ENCODE measurements around the gene XPO1. TPM values are rescaled to one million over a fixed set of nuclear protein-coding genes. Genes with fewer than 3 reads are reported as not detected.

XPO1 gene
- total and polyA plus RNA-seq, 2 donors (not counting 3 experiments of a cell fraction or from before 2014, with no cell fraction given) = 46.7 to 166 TPM

DNA sequence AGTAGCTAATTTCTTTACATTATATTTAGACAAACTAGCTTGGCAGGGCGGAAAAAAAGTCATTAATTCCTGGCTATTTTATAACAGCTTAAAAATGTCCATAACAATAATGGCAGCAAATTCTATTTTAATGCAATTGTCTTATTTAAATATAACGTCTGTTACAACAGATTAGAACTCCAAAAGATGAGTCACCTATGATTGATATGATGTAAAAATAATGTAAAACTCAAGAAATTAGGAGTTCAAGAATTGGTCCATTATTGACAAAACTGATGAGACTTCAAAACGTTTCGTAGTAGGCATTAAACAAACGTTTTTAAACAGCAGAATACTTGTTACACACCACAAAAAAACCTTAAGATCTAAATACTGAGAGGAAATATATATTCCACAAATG is 2.7 kb downstream of the XPO1 start:
- peak overlapping the region; percentile 99 for H3K4me2 ChIP-seq (ENCODE audit: insufficient read depth, low read length)
- H4K20me1 ChIP-seq (replicated peaks; ENCODE audit: control insufficient read depth, extremely low read depth, insufficient read depth, low read length) = peaks cover 17% of the 10 kb centered on the region
- peaks cover 29% of the 10 kb centered on the region for H3K4me1 ChIP-seq (ENCODE audit: control insufficient read depth, extremely low read depth, insufficient read depth, low read length)
- ChIA-PET CTCF (interaction anchor here (0.7 to 1.7 kb wide), 2 partner anchors 182 to 400 kb away, joined by 4 to 5 read pairs; no protein-coding TSS in a partner anchor), POLR2A (no interaction called here)
- H3K36me3 ChIP-seq (ENCODE audit: control insufficient read depth in 2 of 2, extremely low read depth in 1 of 2, insufficient read depth in 2 of 2, low read length in 2 of 2) = peaks cover 0 to 3% of the 10 kb centered on the region in 2 experiments
- no peaks in the 10 kb centered on the region for H3K9me3 ChIP-seq (replicated peaks; ENCODE audit: control insufficient read depth, insufficient read depth, low read length)
- peak overlapping the region; percentile 11 for H3K27ac ChIP-seq (ENCODE audit: insufficient read depth, low read depth, low read length)
- peak overlapping the region; percentile 51 to 99 (median 90) for H3K4me3 ChIP-seq (replicated peaks in 1 of 3; ENCODE audit: insufficient read depth in 1 of 3, low read depth in 1 of 3, low read length in 3 of 3)
- no peak overlapping the region for H2AFZ ChIP-seq (ENCODE audit: low read depth, low read length)
- TF ChIP-seq POLR2A (IDR thresholded peaks at IDR 0.05; ENCODE audit: low read depth, low read length) = no peak
- TF ChIP-seq, protein P1, sequence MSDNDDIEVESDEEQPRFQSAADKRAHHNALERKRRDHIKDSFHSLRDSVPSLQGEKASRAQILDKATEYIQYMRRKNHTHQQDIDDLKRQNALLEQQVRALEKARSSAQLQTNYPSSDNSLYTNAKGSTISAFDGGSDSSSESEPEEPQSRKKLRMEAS (IDR thresholded peaks at IDR 0.05; ENCODE audit: insufficient read depth, insufficient read length) = no peak
- TF ChIP-seq MYC (IDR thresholded peaks at IDR 0.05; ENCODE audit: low read depth, low read length) = no peak
- TF ChIP-seq FOS (IDR thresholded peaks at IDR 0.05; ENCODE audit: borderline replicate concordance, insufficient read depth, low read length) = peak; percentile 45
- TF ChIP-seq JUN (IDR thresholded peaks at IDR 0.05; ENCODE audit: borderline replicate concordance, insufficient read depth, insufficient read length, low read depth) = peak; percentile 34
- dilution Hi-C loops (cut with MboI; ENCODE audit: extremely low pct_ligation_motif_present, low sequenced_read_pairs) (no loop called here), intact Hi-C loops (cut with micrococcal nuclease) (loop anchor here (5.0 to 10.0 kb wide), 4 partner anchors 52 to 879 kb away; partner anchors contain the start of gene REL)
- peak overlapping the region; percentile 95 for H3K9ac ChIP-seq (replicated peaks; ENCODE audit: extremely low read depth, insufficient read depth, low read length)
- no TSS peak for BruUV-seq (replicated peaks)
- DNase-seq (ENCODE audit: low read depth, low spot score) (peak; percentile 41), FAIRE-seq (no peak)
- peaks cover 76% of the 10 kb centered on the region for H3K79me2 ChIP-seq (ENCODE audit: control insufficient read depth, insufficient read depth, low read length)
- H3K9me1 ChIP-seq (replicated peaks; ENCODE audit: control insufficient read depth, extremely low read depth, insufficient read depth, low read length) = no peaks in the 10 kb centered on the region
- no peaks in the 10 kb centered on the region for H3K27me3 ChIP-seq (ENCODE audit: control insufficient read depth in 2 of 2, insufficient read depth in 2 of 2, low read length in 2 of 2)

DNA sequence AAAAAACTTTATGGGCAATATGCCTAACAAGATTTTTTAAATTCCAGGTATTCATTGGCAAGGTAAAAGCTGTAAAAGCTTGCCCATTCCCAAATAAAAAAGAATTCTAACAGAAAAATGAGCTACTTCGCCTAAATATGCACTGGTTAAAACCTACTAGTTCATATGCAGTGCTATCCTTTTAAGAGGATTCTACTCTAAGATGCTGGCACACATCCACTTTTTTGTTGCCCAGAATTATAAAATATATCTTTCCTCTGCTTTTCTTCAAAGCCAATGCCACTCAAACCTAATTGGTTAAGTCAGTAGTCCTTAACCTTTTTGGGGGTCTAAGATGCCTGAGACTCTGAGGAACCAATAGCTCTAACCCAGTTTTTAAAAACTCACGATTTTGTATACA is 3.2 kb downstream of the XPO1 start:
- Histone ChIP-seq H3K4me1 (ENCODE audit: control insufficient read depth, extremely low read depth, insufficient read depth, low read length) (peaks cover 29% of the 10 kb centered on the region), H3K79me2 (ENCODE audit: control insufficient read depth, insufficient read depth, low read length) (peaks cover 81% of the 10 kb centered on the region), H3K9ac (replicated peaks; ENCODE audit: extremely low read depth, insufficient read depth, low read length) (peak overlapping the region; percentile 95), H3K27me3 (ENCODE audit: control insufficient read depth in 2 of 2, insufficient read depth in 2 of 2, low read length in 2 of 2) (no peaks in the 10 kb centered on the region), H3K4me3 (replicated peaks in 1 of 3; ENCODE audit: insufficient read depth in 1 of 3, low read depth in 1 of 3, low read length in 3 of 3) (peak overlapping the region in 2 of 3 experiments; percentile 8 to 90), H3K9me1 (replicated peaks; ENCODE audit: control insufficient read depth, extremely low read depth, insufficient read depth, low read length) (no peaks in the 10 kb centered on the region), H3K9me3 (replicated peaks; ENCODE audit: control insufficient read depth, insufficient read depth, low read length) (no peaks in the 10 kb centered on the region), H2AFZ (ENCODE audit: low read depth, low read length) (no peak overlapping the region), H4K20me1 (replicated peaks; ENCODE audit: control insufficient read depth, extremely low read depth, insufficient read depth, low read length) (peaks cover 20% of the 10 kb centered on the region), H3K27ac (ENCODE audit: insufficient read depth, low read depth, low read length) (peak overlapping the region; percentile 11), H3K36me3 (ENCODE audit: control insufficient read depth in 2 of 2, extremely low read depth in 1 of 2, insufficient read depth in 2 of 2, low read length in 2 of 2) (peaks cover 0 to 3% of the 10 kb centered on the region in 2 experiments), H3K4me2 (ENCODE audit: insufficient read depth, low read length) (peak overlapping the region; percentile 99)
- no TSS peak for BruUV-seq (replicated peaks)
- ChIA-PET POLR2A (no interaction called here), CTCF (interaction anchor here (0.7 to 1.7 kb wide), 3 partner anchors 87 to 399 kb away, joined by 3 to 5 read pairs (median 4); no protein-coding TSS in a partner anchor)
- dilution Hi-C loops (cut with MboI; ENCODE audit: extremely low pct_ligation_motif_present, low sequenced_read_pairs) (no loop called here), intact Hi-C loops (cut with micrococcal nuclease) (loop anchor here (5.0 to 10.0 kb wide), 4 partner anchors 52 to 880 kb away; partner anchors contain the start of gene REL)
- TF ChIP-seq EZH2 (IDR thresholded peaks at IDR 0.05; ENCODE audit: borderline replicate concordance, low read depth, low read length, severe bottlenecking) = no peak
- TF ChIP-seq, protein P1 (IDR thresholded peaks at IDR 0.05; ENCODE audit: insufficient read depth, insufficient read length) = no peak
- TF ChIP-seq FOS (IDR thresholded peaks at IDR 0.05; ENCODE audit: borderline replicate concordance, insufficient read depth, low read length) = no peak
- TF ChIP-seq, protein P2, sequence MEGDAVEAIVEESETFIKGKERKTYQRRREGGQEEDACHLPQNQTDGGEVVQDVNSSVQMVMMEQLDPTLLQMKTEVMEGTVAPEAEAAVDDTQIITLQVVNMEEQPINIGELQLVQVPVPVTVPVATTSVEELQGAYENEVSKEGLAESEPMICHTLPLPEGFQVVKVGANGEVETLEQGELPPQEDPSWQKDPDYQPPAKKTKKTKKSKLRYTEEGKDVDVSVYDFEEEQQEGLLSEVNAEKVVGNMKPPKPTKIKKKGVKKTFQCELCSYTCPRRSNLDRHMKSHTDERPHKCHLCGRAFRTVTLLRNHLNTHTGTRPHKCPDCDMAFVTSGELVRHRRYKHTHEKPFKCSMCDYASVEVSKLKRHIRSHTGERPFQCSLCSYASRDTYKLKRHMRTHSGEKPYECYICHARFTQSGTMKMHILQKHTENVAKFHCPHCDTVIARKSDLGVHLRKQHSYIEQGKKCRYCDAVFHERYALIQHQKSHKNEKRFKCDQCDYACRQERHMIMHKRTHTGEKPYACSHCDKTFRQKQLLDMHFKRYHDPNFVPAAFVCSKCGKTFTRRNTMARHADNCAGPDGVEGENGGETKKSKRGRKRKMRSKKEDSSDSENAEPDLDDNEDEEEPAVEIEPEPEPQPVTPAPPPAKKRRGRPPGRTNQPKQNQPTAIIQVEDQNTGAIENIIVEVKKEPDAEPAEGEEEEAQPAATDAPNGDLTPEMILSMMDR (IDR thresholded peaks at IDR 0.05; ENCODE audit: extremely low read depth in 1 of 2, insufficient read depth in 1 of 2, low read depth in 1 of 2, low read length in 2 of 2) = no peak
- TF ChIP-seq POLR2A (IDR thresholded peaks at IDR 0.05; ENCODE audit: low read depth, low read length) = no peak
- no peak for TF ChIP-seq JUN (IDR thresholded peaks at IDR 0.05; ENCODE audit: borderline replicate concordance, insufficient read depth, insufficient read length, low read depth)
- TF ChIP-seq MYC (IDR thresholded peaks at IDR 0.05; ENCODE audit: low read depth, low read length) = no peak
- no peak for TF ChIP-seq POLR2AphosphoS5 (IDR thresholded peaks at IDR 0.05; ENCODE audit: insufficient read depth, low read depth, low read length)
- no peak for TF ChIP-seq GATA2 (IDR thresholded peaks at IDR 0.05; ENCODE audit: insufficient read depth, insufficient read length, low read depth, low read length)
- peak; percentile 17 for DNase-seq (ENCODE audit: low read depth, low spot score)
- no peak for FAIRE-seq
